Activated CD4-positive, alpha-beta T cell treated with anti-CD3 and anti-CD28 coated beads, Interleukin-2, amount 50 U/mL, for 24 hours (primary cell): ENCODE results near the gene TBC1D3H.
"Not testable (repeated sequence)": the region's sequence is repeated elsewhere in the genome, so short reads cannot be mapped to it uniquely, and the experiment has no call there.

ENCODE experiments used
- DNase-seq, 2 donors: peaks; one replicate each; pipeline ENCODE4 v3.0.0-alpha.2; 2020; ENCODE audit warnings: low read depth in 1 of 2, low spot score in 1 of 2

Gene TBC1D3H

DNA sequence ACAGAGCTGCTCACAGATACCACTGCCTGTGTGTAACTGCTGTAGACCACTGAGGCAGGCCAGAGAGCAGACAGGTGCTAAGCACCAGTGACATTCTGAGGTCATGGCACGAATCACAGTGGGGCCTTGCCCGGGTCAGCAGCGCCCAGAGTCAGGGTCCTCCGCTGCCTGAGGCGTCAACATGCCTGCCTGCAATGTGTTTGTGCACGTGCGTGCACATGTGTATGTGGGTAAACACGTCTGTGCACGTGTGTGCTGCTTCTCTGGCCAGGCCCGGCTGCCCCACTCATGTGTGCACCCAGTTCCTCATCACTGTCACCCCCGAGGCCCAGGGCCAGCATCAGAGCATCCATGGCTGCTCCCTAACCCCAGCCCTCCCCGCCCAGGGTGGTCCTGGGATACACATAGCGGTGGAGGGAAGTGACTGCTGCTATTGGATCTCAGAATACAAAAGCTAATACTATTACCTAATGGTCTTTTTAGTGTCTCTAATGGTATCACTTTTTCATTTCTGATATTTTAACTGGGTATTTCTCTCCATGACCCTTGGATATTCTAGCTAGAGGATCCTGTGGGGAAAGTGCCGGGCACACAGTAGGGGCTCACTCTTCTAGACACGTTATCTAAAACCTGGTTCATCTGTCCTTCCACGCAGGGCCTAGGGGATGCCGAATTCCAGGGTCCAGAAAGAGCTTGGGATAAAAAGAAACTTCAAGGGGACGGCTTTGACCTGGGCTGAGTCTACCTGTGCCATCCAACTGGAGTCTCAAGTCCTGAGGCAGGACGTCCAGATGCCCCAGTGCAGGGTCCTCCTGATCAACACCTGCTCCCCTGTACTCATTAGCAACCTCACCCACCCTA lies at the start of gene TBC1D3H:
TBC1D3H (minus strand) TSS at position 51 of the 861 bp plus-strand sequence. CDS start 1,540 bp downstream, outside the sequence.
- DNase-seq = not testable (repeated sequence)

- DNase-seq = not testable (repeated sequence)
Observed at GRCh38 chr17:36428891-36429290, 40.7 kb upstream of the TBC1D3H start.

DNA sequence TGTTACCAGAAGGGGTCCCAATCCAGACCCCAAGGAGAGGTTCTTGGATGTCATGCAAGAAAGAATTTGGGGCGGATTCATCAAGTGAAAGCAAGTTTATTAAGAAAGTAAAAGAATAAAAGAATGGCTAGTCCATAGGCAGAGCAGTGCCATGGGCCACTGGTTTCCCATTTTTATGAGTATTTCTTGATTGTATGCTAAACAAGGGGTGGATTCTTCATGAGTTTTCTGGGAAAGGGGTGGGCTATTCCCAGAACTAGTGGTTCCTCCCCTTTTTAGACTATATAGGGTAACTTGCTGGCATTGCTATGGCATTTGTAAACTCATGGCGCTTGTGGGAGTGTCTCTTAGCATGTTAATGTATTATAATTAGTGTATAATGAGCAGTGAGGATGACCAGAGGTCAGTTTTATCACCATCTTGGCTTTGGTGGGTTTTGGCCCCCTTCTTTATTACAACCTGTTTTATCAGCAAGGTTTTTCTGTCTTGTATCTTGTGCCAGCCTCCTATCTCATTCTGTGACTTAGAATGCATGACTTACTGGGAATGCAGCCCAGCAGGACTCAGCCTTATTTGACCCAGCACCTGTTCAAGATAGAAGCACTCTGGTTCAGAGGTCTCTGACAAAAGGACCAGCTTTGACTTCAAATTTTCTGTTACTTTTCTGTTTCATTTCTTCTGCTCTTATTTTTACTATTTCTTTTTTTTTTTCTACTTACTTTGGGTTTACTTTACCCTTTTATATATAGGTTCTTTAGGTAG lies 27.1 kb upstream of the TBC1D3H start:
- not testable (repeated sequence) for DNase-seq

- DNase-seq = not testable (repeated sequence)
Observed at GRCh38 chr17:36390943-36391645, 2.9 kb upstream of the TBC1D3H start.

DNA sequence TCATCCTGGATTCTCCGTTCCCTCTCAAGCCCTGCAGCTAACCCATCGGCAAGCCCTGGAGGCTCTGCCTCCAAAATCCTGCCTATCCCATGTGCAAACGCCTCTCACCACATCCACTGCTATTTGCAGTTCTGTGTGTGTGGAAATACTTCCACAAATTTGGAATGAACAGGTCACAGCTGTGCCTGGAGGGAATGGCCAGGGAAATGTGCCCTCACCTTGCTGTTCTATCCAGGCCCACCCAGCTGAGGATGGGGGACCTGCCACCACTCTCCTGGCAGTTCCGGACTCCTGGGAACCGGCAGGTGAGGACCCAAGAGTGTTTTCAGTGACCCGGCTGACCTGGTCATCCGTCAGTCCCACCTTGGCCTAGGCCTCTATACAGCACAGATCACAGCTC lies 12.3 kb downstream of the TBC1D3H start:
- DNase-seq = not testable (repeated sequence)

DNA sequence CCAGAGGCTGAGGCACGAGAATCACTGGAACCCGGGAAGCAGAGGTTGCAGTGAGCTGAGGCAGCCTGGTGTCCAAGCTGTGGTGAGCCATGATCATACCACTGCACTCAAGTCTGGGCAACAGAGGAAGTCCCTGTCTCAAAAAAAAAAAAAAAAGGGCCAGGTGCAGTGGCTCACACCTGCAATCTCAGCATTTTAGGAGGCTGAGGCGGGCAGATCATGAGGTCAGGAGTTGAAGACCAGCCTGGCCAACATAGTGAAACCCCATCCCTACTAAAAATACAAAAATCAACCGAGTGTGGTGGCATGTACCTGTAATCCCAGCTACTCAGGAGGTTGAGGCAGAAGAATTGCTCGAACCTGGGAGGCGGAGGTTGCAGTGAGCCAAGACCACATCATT lies 25.7 kb downstream of the TBC1D3H start:
- DNase-seq = not testable (repeated sequence)
